Caco-2 (cell line): ENCODE measurements around the gene GAA. TPM values are rescaled to one million over a fixed set of nuclear protein-coding genes. Genes with fewer than 3 reads are reported as not detected.

Source experiments
- BruUV-seq: library from RNA; stranded (reverse); fragments of 400-500 nt; replicated peaks from 2 replicates; lab custom pipeline; 2021; lab: Mats Ljungman, UMichigan
- CTCF ChIA-PET: fragments of 300-600 bp; sonication (Branson Sonifier 250); formaldehyde crosslinking; loops from one replicate; lab custom pipeline; 2022; ENCODE audit warnings: antibody characterized with exemption; lab: Charles Lee
- POLR2A ChIA-PET: fragments of 300-600 bp; sonication (Branson Sonifier 250); formaldehyde crosslinking; loops from one replicate; lab custom pipeline; 2022; ENCODE audit warnings: antibody characterized with exemption; lab: Charles Lee
- DNase-seq, 2 experiments: peaks; one replicate each; pipeline versions ENCODE4 v3.0.0 to v3.0.0-alpha.2; 2020 to 2022
- H3K27me3 ChIP-seq: replicated peaks from 2 replicates; pipeline ENCODE4 v1.6.0; 2011; ENCODE audit warnings: low read length; ENCODE audit not compliant: control insufficient read depth, insufficient read depth
- H3K36me3 ChIP-seq: 2 replicates; pipeline ENCODE4 v1.5.1; 2011; ENCODE audit warnings: low read length; ENCODE audit not compliant: control insufficient read depth, insufficient read depth
- H3K4me1 ChIP-seq: fragments of 250-450 bp; sonication (Bioruptor Pico); 2 replicates; pipeline ENCODE4 v1.5.1; 2020; ENCODE audit warnings: mild to moderate bottlenecking
- H3K4me3 ChIP-seq: 2 replicates; pipeline ENCODE4 v1.5.1; 2011; ENCODE audit warnings: low read depth, mild to moderate bottlenecking, control low read depth, low read length
- H3K9me3 ChIP-seq: fragments of 250-450 bp; sonication (Bioruptor Pico); 2 replicates; pipeline ENCODE4 v1.5.1; 2020; ENCODE audit warnings: mild to moderate bottlenecking, moderate library complexity
- H3K27ac Mint-ChIP-seq: one replicate; pipeline ENCODE4 v1.8.0; 2022; ENCODE audit warnings: mixed read lengths; ENCODE audit not compliant: unreplicated experiment
- H3K27me3 Mint-ChIP-seq: one replicate; pipeline ENCODE4 v1.8.0; 2022; ENCODE audit warnings: mixed read lengths; ENCODE audit not compliant: insufficient read depth, unreplicated experiment
- H3K36me3 Mint-ChIP-seq: one replicate; pipeline ENCODE4 v1.8.0; 2022; ENCODE audit warnings: mild to moderate bottlenecking, mixed read lengths; ENCODE audit not compliant: insufficient read depth, unreplicated experiment
- H3K4me1 Mint-ChIP-seq: one replicate; pipeline ENCODE4 v1.8.0; 2022; ENCODE audit warnings: low read depth, mixed read lengths; ENCODE audit not compliant: unreplicated experiment
- H3K4me3 Mint-ChIP-seq: one replicate; pipeline ENCODE4 v1.8.0; 2022; ENCODE audit warnings: mild to moderate bottlenecking, moderate library complexity, mixed read lengths; ENCODE audit not compliant: unreplicated experiment
- H3K9me3 Mint-ChIP-seq: one replicate; pipeline ENCODE4 v1.8.0; 2022; ENCODE audit warnings: mixed read lengths; ENCODE audit not compliant: unreplicated experiment
- intact Hi-C: fragments of 100-400 bp; cut with micrococcal nuclease; formaldehyde crosslinking; loops from one replicate; pipeline ENCODE4 v1.10.0; 2022; ENCODE audit not compliant: unreplicated experiment
- total RNA-seq: library from RNA; stranded (reverse); gene quantifications from 2 replicates; pipeline ENCODE4 v1.2.3, GENCODE V29; 2022
- TF ChIP-seq, protein P1 (sequence below), 2 experiments: fragments of 200-600 bp in 1 of 2; IDR thresholded peaks; 1 replicate in 1 of 2; 2 replicates in 1 of 2; pipeline versions ENCODE4 v1.5.1 to v1.8.0; 2011 to 2022; ENCODE audit warnings: antibody characterized with exemption in 1 of 2, control low read depth in 1 of 2, inconsistent platforms in 1 of 2, low read depth in 1 of 2, low read length in 1 of 2, mild to moderate bottlenecking in 1 of 2, moderate library complexity in 1 of 2; ENCODE audit not compliant: insufficient read depth in 1 of 2, severe bottlenecking in 1 of 2, unreplicated experiment in 1 of 2

The GAA gene
- total RNA-seq, 1 experiment from 2014 or later = 42.4 TPM

GRCh38 chr17:80137131-80137530 lies 35.8 kb downstream of the GAA start:
- CTCF ChIA-PET = interaction anchor here (0.6 kb wide), 1 partner anchor 15 kb away, joined by 3 read pairs; no protein-coding TSS in a partner anchor
- POLR2A ChIA-PET = no interaction called here
- intact Hi-C loops = no loop called here

GRCh38 chr17:80138856-80139426 lies 37.6 kb downstream of the GAA start:
- Mint-ChIP-seq H3K4me1 (no peaks in the 10 kb centered on the region), H3K27ac (no peak overlapping the region), H3K9me3 (no peaks in the 10 kb centered on the region), H3K27me3 (no peaks in the 10 kb centered on the region), H3K4me3 (no peak overlapping the region), H3K36me3 (peaks cover 95% of the 10 kb centered on the region)
- no peak overlapping the region for H3K4me3 ChIP-seq
- no peaks in the 10 kb centered on the region for H3K27me3 ChIP-seq
- CTCF ChIA-PET = no interaction called here
- no peaks in the 10 kb centered on the region for H3K9me3 ChIP-seq
- no TSS peak for BruUV-seq
- DNase-seq = no peak
- H3K36me3 ChIP-seq = peaks cover 12% of the 10 kb centered on the region
- POLR2A ChIA-PET = no interaction called here
- H3K4me1 ChIP-seq = no peaks in the 10 kb centered on the region
- intact Hi-C loops = no loop called here
- TF ChIP-seq, protein P1, sequence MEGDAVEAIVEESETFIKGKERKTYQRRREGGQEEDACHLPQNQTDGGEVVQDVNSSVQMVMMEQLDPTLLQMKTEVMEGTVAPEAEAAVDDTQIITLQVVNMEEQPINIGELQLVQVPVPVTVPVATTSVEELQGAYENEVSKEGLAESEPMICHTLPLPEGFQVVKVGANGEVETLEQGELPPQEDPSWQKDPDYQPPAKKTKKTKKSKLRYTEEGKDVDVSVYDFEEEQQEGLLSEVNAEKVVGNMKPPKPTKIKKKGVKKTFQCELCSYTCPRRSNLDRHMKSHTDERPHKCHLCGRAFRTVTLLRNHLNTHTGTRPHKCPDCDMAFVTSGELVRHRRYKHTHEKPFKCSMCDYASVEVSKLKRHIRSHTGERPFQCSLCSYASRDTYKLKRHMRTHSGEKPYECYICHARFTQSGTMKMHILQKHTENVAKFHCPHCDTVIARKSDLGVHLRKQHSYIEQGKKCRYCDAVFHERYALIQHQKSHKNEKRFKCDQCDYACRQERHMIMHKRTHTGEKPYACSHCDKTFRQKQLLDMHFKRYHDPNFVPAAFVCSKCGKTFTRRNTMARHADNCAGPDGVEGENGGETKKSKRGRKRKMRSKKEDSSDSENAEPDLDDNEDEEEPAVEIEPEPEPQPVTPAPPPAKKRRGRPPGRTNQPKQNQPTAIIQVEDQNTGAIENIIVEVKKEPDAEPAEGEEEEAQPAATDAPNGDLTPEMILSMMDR (IDR thresholded peaks at IDR 0.05; ENCODE audit: insufficient read depth in 1 of 2, low read depth in 1 of 2, low read length in 1 of 2, severe bottlenecking in 1 of 2, unreplicated experiment in 1 of 2) = no peak

More at GRCh38 chr17:80137131-80137530, 35.8 kb downstream of the GAA start:
- TF ChIP-seq, protein P1 (IDR thresholded peaks at IDR 0.05; ENCODE audit: insufficient read depth in 1 of 2, low read depth in 1 of 2, low read length in 1 of 2, severe bottlenecking in 1 of 2, unreplicated experiment in 1 of 2) = no peak
- H3K36me3 Mint-ChIP-seq = peaks cover 95% of the 10 kb centered on the region
- no peaks in the 10 kb centered on the region for H3K9me3 Mint-ChIP-seq
- BruUV-seq = no TSS peak
- Histone ChIP-seq H3K36me3 (peaks cover 8% of the 10 kb centered on the region), H3K4me1 (no peaks in the 10 kb centered on the region), H3K27me3 (no peaks in the 10 kb centered on the region), H3K9me3 (no peaks in the 10 kb centered on the region), H3K4me3 (no peak overlapping the region)
- H3K27ac Mint-ChIP-seq = no peak overlapping the region
- DNase-seq = no peak
- no peaks in the 10 kb centered on the region for H3K4me1 Mint-ChIP-seq
- no peaks in the 10 kb centered on the region for H3K27me3 Mint-ChIP-seq
- no peak overlapping the region for H3K4me3 Mint-ChIP-seq

- intact Hi-C loops = no loop called here
- TF ChIP-seq, protein P1 (IDR thresholded peaks at IDR 0.05; ENCODE audit: insufficient read depth in 1 of 2, low read depth in 1 of 2, low read length in 1 of 2, severe bottlenecking in 1 of 2, unreplicated experiment in 1 of 2) = no peak
- CTCF ChIA-PET = no interaction called here
- H3K9me3 ChIP-seq = no peaks in the 10 kb centered on the region
- Mint-ChIP-seq H3K9me3 (no peaks in the 10 kb centered on the region), H3K4me3 (no peak overlapping the region), H3K4me1 (peaks cover 11% of the 10 kb centered on the region), H3K36me3 (peaks cover 90% of the 10 kb centered on the region), H3K27me3 (no peaks in the 10 kb centered on the region), H3K27ac (no peak overlapping the region)
- peaks cover 10% of the 10 kb centered on the region for H3K36me3 ChIP-seq
- no TSS peak for BruUV-seq
- POLR2A ChIA-PET = no interaction called here
- no peaks in the 10 kb centered on the region for H3K27me3 ChIP-seq
- no peak overlapping the region for H3K4me3 ChIP-seq
- no peak for DNase-seq
- H3K4me1 ChIP-seq = peaks cover 10% of the 10 kb centered on the region
Observed at GRCh38 chr17:80141463-80142165, 40.2 kb downstream of the GAA start.
